Choroid plexus epithelial cell (primary cell): ENCODE data around the gene RAPGEF4.

Source experiments
- DNase-seq: peaks from one replicate; pipeline ENCODE4 v3.0.0-alpha.2; 2010; ENCODE audit warnings: low read depth
- H3K4me3 ChIP-seq: 2 replicates; pipeline ENCODE4 v1.5.1; 2011; ENCODE audit warnings: low read depth, mild to moderate bottlenecking, control low read depth, low read length, moderate library complexity
- TF ChIP-seq, protein P1 (sequence below): conservative IDR thresholded peaks from 2 replicates; pipeline ENCODE4 v1.5.1; 2011; ENCODE audit warnings: low read depth, mild to moderate bottlenecking, control low read depth, inconsistent platforms, low read length, moderate library complexity

Gene RAPGEF4

DNA sequence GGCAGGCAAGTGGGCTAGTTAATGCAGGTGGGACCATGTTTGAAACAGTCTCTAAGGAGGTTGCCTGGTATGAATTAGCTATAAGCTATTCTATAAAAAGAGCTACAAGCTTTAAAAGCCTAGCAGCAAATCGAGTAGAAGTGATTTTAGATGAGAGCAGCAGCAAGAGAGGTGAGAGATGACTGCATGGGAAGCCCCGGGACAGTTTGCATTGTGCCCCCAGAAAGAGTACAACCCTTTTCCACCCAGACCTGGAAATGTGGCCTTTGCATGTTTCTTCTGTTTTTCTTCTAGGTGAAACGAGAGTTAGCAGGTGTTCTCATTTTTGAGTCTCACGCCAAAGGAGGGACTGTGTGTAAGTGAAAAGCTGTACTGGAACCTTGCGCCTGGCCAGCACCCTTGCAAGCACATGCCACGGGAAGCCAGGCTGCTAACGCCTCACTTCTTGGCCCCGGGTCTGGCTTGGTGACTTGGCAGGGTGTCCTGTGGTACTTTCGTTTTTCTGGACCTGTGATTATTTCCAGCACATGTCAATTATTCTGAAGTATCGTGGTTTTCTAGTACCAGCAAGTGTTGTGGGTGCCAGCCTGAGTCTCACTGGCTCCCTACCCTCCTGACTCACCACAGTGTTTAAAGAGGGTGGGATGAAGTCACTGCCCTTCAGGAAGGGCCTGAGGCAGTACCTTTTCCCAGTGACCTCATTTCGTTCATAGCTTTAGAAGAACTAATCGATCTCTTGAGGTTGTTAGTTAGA, 249.7 kb downstream of the RAPGEF4 start:
- DNase-seq, result no peak
- TF ChIP-seq, protein P1, sequence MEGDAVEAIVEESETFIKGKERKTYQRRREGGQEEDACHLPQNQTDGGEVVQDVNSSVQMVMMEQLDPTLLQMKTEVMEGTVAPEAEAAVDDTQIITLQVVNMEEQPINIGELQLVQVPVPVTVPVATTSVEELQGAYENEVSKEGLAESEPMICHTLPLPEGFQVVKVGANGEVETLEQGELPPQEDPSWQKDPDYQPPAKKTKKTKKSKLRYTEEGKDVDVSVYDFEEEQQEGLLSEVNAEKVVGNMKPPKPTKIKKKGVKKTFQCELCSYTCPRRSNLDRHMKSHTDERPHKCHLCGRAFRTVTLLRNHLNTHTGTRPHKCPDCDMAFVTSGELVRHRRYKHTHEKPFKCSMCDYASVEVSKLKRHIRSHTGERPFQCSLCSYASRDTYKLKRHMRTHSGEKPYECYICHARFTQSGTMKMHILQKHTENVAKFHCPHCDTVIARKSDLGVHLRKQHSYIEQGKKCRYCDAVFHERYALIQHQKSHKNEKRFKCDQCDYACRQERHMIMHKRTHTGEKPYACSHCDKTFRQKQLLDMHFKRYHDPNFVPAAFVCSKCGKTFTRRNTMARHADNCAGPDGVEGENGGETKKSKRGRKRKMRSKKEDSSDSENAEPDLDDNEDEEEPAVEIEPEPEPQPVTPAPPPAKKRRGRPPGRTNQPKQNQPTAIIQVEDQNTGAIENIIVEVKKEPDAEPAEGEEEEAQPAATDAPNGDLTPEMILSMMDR, result no peak

DNA sequence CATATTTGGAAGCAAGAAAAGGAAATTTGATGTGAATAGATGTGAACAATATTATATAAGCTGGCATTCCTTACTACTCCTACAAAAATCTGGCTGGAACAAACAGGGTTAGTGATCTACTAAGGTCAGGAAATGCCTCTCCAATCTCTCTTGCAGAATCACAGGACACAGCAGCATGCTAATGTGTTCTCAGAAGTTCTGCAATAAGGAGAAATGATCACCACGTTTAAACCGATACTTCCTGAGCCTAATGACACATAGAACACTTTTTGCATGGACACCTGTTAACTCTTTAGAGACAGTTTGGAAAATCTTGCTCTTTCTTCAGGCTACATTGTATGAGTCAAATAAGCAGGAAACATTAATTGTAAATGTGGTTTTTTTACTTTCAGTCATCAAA, 250.4 kb downstream of the RAPGEF4 start:
- peak; percentile 37 for DNase-seq
- TF ChIP-seq, protein P1, result no peak
- no peak overlapping the region for H3K4me3 ChIP-seq

More for the DNA sequence above, 249.7 kb downstream of the RAPGEF4 start:
- H3K4me3 ChIP-seq, result no peak overlapping the region

DNA sequence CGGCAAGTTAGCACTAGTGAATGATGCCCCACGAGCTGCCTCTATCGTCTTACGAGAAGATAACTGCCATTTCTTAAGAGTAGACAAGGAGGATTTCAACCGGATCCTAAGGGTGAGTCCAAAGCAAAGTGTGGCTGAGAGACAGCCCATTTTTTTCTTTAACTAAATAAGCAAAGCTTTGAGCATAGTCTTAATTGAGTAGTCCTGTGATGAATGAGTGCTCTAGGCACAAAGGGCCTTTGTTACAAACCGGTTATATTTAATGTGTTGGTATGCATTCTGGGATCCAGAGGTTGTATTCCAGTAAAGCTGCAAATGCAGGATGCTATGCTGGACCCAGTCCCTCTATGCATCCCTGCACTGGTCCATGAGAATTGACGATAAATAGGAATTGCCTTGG, 253.1 kb downstream of the RAPGEF4 start:
- no peak for DNase-seq
- TF ChIP-seq, protein P1, result no peak
- no peak overlapping the region for H3K4me3 ChIP-seq

DNA sequence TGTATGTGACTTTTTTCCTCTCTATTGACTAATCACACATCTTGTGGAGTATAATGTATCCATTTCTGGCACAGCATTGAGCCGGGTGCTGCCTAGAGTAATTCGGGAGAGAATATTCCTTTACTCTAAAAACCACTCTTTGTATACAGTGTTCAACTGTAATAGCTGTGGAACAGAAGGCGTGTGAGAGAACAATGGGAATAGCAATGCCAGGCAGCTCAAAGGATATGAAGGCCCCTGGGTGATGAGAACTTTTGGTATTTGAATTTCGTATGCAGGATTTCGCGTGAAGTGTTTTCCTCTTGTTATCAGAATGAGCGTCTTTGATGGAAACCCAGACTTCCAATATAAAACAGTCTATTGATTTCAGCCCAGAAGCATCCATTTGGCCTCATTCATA, 255.4 kb downstream of the RAPGEF4 start:
- H3K4me3 ChIP-seq, result no peak overlapping the region
- TF ChIP-seq, protein P1, result no peak
- DNase-seq, result no peak

DNA sequence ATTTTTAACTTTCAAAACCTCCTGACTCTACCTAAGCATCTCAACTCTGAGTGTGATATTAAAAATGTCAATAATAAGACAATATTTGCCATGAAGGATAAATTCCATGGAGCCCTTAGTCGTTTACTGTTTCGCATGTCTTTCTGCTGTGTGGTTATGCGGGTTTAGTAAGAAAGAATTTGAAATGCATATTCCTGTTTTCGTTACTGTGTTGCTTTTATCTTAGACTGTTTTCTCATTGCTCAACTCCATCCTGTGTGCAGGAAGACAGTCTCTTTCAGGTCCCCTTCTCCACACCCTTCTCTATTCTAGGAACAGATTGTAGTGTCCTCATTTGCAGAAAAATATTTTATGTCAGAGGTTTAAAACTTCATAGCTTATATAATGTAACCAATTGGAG, 257.5 kb downstream of the RAPGEF4 start:
- TF ChIP-seq, protein P1, result no peak
- no peak for DNase-seq
- no peak overlapping the region for H3K4me3 ChIP-seq

DNA sequence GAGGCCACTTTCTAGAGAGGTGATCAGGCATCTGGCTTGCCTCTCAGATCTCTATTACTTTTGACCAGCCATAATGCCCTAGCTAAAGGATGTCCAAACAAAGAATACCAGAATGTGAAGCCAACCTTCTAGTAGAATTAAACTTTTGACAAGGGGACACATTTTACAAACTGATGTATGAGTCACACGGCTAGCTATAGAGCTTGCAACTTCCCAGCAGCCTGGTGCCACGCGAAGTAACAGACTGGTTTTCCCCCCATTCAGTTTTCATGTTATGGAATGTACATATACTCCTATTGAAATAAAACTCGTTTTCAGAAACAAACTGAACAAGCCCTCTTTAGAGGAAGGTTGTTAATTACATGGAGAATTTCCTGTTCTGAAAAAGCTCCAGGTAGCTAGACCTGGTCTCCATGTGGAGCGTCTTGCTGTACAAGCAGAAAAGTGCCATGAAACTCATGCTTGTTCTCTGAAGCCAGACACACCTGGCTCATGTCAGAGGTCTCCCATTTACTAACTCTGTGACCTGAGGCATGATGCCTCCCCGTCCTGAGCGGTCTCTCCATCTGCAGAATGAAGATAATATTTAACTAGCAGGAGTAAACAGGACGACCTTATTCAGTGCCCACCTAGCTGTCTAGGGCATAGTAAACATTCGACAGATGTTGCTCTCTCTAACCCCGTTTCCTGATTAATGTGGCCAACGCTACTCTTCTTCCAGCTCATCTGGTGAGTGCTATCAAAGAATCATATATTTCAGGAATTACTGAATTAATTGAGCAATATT, 258.5 kb downstream of the RAPGEF4 start:
- TF ChIP-seq, protein P1, result no peak
- DNase-seq, result no peak
- no peak overlapping the region for H3K4me3 ChIP-seq
